Uterus (tissue), 2 donors: ENCODE results near the gene HPS1.

ENCODE experiments used
- CTCF ChIP-seq, 4 experiments: fragments of 200-600 bp in 2 of 4; fragments of 450-650 bp in 2 of 4; sonication (generic) in 2 of 4; IDR thresholded peaks; one replicate each; pipeline ENCODE4 v1.5.1; 2016 to 2019; ENCODE audit warnings: antibody characterized with exemption in 4 of 4, mild to moderate bottlenecking in 2 of 4, moderate library complexity in 1 of 4
- POLR2A ChIP-seq, 2 donors: fragments of 450-650 bp; IDR thresholded peaks; one replicate each; pipeline ENCODE4 v1.6.1; 2016; ENCODE audit warnings: antibody characterized with exemption in 2 of 2, mild to moderate bottlenecking in 1 of 2, moderate library complexity in 1 of 2

GRCh38 chr10:98486421-98486820 lies 39.7 kb upstream of the HPS1 start:
- TF ChIP-seq CTCF (IDR thresholded peaks at IDR 0.05) (no peak), POLR2A (IDR thresholded peaks at IDR 0.05) (no peak)
